Effector memory CD4-positive, alpha-beta T cell (primary cell): Measurements from ENCODE around the gene CCDC97.

Experiments
- DNase-seq, 3 donors: peaks; one replicate each; pipeline ENCODE4 v3.0.0-alpha.2; 2020
- H3K27ac ChIP-seq: 2 replicates; pipeline ENCODE4 v1.7.0; 2013; ENCODE audit warnings: mild to moderate bottlenecking, low read length, moderate library complexity; ENCODE audit not compliant: insufficient read depth, poor library complexity, severe bottlenecking
- H3K27me3 ChIP-seq: replicated peaks from 2 replicates; pipeline ENCODE4 v1.7.0; 2013; ENCODE audit warnings: mild to moderate bottlenecking, low read length; ENCODE audit not compliant: insufficient read depth, control insufficient read depth, poor library complexity, severe bottlenecking
- H3K36me3 ChIP-seq: 2 replicates; pipeline ENCODE4 v1.7.0; 2013; ENCODE audit warnings: mild to moderate bottlenecking, low read length, moderate library complexity; ENCODE audit not compliant: control insufficient read depth, insufficient read depth
- H3K4me1 ChIP-seq: 2 replicates; pipeline ENCODE4 v1.7.0; 2013; ENCODE audit warnings: low read length, mild to moderate bottlenecking; ENCODE audit not compliant: control insufficient read depth, insufficient read depth, poor library complexity, severe bottlenecking
- H3K4me3 ChIP-seq: 2 replicates; pipeline ENCODE4 v1.7.0; 2013; ENCODE audit warnings: low read length, low read depth, mild to moderate bottlenecking; ENCODE audit not compliant: insufficient read depth, poor library complexity, severe bottlenecking
- H3K9me3 ChIP-seq: 2 replicates; pipeline ENCODE4 v1.7.0; 2013; ENCODE audit warnings: mild to moderate bottlenecking, low read length, moderate library complexity; ENCODE audit not compliant: control insufficient read depth

Gene CCDC97

GRCh38 chr19:41319500-41320184, 9.7 kb downstream of the CCDC97 start:
- DNase-seq: no peak
- no peak overlapping the region for H3K4me3 ChIP-seq
- H3K9me3 ChIP-seq: no peaks in the 10 kb centered on the region
- no peaks in the 10 kb centered on the region for H3K4me1 ChIP-seq
- H3K36me3 ChIP-seq: peaks cover 62% of the 10 kb centered on the region
- H3K27me3 ChIP-seq: no peaks in the 10 kb centered on the region
- H3K27ac ChIP-seq: no peak overlapping the region

- Histone ChIP-seq H3K27me3 (no peaks in the 10 kb centered on the region), H3K4me1 (no peaks in the 10 kb centered on the region)
- no peak for DNase-seq
Measured at GRCh38 chr19:41320185-41320518, 10.2 kb downstream of the CCDC97 start.

GRCh38 chr19:41320568-41320967, 10.6 kb downstream of the CCDC97 start:
- no peaks in the 10 kb centered on the region for H3K4me1 ChIP-seq
- DNase-seq: no peak
- peaks cover 60% of the 10 kb centered on the region for H3K36me3 ChIP-seq
- no peak overlapping the region for H3K4me3 ChIP-seq
- no peak overlapping the region for H3K27ac ChIP-seq
- no peaks in the 10 kb centered on the region for H3K9me3 ChIP-seq
- H3K27me3 ChIP-seq: no peaks in the 10 kb centered on the region

More at GRCh38 chr19:41320185-41320518, 10.2 kb downstream of the CCDC97 start:
- peaks cover 60% of the 10 kb centered on the region for H3K36me3 ChIP-seq
- H3K4me3 ChIP-seq: no peak overlapping the region
- no peak overlapping the region for H3K27ac ChIP-seq
- no peaks in the 10 kb centered on the region for H3K9me3 ChIP-seq

GRCh38 chr19:41321204-41321599, 11.2 kb downstream of the CCDC97 start:
- no peaks in the 10 kb centered on the region for H3K9me3 ChIP-seq
- DNase-seq: no peak
- H3K4me3 ChIP-seq: no peak overlapping the region
- H3K27me3 ChIP-seq: no peaks in the 10 kb centered on the region
- no peak overlapping the region for H3K27ac ChIP-seq
- peaks cover under 1% of the 10 kb centered on the region for H3K4me1 ChIP-seq
- peaks cover 54% of the 10 kb centered on the region for H3K36me3 ChIP-seq

- Histone ChIP-seq H3K36me3 (peaks cover 49% of the 10 kb centered on the region), H3K4me3 (no peak overlapping the region), H3K27ac (no peak overlapping the region), H3K4me1 (peaks cover 6% of the 10 kb centered on the region), H3K27me3 (no peaks in the 10 kb centered on the region), H3K9me3 (no peaks in the 10 kb centered on the region)
- no peak for DNase-seq
Measured at GRCh38 chr19:41321600-41322270, 11.8 kb downstream of the CCDC97 start.

- Histone ChIP-seq H3K4me1 (peaks cover 13% of the 10 kb centered on the region), H3K4me3 (no peak overlapping the region), H3K9me3 (no peaks in the 10 kb centered on the region), H3K27ac (no peak overlapping the region), H3K36me3 (peaks cover 41% of the 10 kb centered on the region), H3K27me3 (no peaks in the 10 kb centered on the region)
- no peak for DNase-seq
Measured at GRCh38 chr19:41322451-41322850, 12.5 kb downstream of the CCDC97 start.

GRCh38 chr19:41323023-41323422, 13.1 kb downstream of the CCDC97 start:
- no peak for DNase-seq
- Histone ChIP-seq H3K4me1 (peaks cover 19% of the 10 kb centered on the region), H3K36me3 (peaks cover 38% of the 10 kb centered on the region), H3K9me3 (no peaks in the 10 kb centered on the region), H3K4me3 (no peak overlapping the region), H3K27ac (peak overlapping the region; percentile 5), H3K27me3 (no peaks in the 10 kb centered on the region)

GRCh38 chr19:41323430-41324125, 13.6 kb downstream of the CCDC97 start:
- H3K27ac ChIP-seq: no peak overlapping the region
- H3K4me1 ChIP-seq: peaks cover 24% of the 10 kb centered on the region
- H3K27me3 ChIP-seq: no peaks in the 10 kb centered on the region
- H3K36me3 ChIP-seq: peaks cover 32% of the 10 kb centered on the region
- no peaks in the 10 kb centered on the region for H3K9me3 ChIP-seq
- no peak for DNase-seq
- H3K4me3 ChIP-seq: no peak overlapping the region

GRCh38 chr19:41324231-41324702, 14.3 kb downstream of the CCDC97 start:
- no peak overlapping the region for H3K4me3 ChIP-seq
- DNase-seq: no peak
- peaks cover 25% of the 10 kb centered on the region for H3K36me3 ChIP-seq
- H3K27ac ChIP-seq: no peak overlapping the region
- H3K4me1 ChIP-seq: peaks cover 30% of the 10 kb centered on the region
- no peaks in the 10 kb centered on the region for H3K9me3 ChIP-seq
- H3K27me3 ChIP-seq: no peaks in the 10 kb centered on the region
